ENCODE measurements around the gene TMEM179.

The TMEM179 gene

DNA sequence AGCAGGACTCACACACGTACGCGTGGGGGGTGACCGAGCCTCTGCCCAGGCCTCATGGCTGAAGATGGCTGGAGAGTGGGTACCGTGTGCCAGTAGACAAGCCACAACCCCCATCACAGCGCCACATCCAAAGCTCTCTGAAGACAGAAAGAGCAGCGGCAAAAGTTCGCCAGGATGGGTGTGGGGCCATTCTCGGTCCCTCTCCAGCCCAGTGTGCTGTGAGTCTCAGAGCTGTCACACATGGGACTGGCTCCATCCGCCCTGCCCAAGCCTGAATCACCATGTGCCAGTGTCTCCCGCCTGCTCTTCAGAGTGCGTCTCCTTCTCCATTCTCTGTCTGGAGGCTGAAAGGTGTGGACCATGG is 5.7 kb downstream of the TMEM179 start:
- no peak for DNase-seq (ENCODE audit: low spot score)

DNA sequence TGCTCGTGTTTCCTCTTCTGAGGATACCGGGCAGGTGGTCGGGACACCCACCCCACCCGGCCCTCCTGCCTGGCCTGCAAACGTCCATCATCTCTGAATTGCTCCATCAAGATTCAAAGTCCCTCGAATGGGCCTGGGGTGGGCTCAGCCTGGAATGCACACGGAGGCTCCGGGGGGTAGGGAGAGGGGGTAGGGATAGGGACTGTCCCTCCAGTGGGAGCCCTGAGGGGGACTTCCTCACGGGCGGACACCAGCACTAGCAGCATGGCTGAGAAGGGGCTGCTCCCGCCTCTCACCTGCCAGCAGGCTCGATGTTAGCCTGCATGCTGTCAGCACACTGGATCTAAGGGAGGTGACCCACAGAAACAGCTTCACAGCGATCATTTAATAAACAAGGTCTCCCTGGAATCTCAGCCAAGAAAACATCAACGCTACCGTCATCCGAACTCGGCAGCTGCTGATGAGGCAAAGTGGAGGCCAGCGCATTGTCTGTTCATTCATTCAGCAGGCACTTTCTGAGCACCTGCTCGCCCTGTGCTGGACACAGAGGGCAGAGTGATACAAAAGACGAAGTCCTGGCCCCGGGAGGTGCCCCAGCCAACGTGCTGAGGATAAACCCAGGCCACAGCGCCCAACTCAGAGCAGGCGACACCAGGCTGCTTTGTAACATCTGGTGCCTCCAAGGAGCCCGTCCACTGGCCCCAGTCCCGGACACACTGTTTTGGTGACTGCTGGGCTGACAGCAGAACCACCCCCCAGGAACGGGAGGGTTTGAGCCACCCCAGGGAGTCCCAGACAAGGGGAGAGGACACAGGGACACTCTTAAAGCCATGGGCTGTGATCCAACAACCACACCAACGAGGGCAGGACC is 6.3 kb downstream of the TMEM179 start:
- no peak for DNase-seq (ENCODE audit: low spot score)

DNA sequence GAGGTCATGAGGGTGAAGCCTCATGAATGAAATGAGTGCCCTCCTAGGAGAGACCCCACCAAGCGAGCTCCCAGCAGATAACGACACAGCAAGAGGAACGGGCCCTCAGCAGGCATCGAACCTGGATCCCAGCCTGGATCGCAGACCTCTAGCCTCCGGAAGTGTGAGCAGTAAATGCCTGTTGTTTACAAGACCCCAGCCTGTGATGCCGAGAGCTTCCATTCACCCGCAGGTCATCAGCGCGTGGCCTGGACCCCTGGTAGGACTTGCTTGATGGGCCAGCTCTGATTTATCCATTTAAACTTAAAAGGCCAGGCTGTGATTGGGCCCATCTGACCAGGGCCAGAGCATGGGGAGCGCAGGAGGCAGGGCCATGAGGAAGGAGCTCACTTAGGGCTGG is 7.0 kb downstream of the TMEM179 start:
- DNase-seq (ENCODE audit: low spot score): no peak

DNA sequence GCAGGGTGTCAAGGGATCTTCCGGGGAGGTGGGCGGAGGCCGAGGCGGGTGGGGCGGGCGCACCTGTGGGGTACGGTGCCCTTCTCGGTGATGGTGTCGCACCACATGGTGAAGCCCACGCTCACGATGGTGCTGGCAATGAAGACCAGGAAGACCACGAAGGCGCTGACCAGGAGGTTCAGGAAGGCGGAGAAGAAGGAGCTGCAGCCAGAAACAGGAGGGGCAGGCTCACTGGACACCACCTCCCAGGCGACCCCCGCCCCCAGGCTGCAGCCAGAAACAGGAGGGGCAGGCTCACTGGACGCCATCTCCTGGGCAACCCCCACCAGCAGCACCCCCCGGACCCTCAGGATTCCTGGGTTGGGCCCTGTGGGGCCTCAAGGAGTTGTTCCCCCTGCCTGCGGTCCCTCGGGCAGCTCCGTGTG is 7.6 kb downstream of the TMEM179 start:
- no peak for DNase-seq (ENCODE audit: low spot score)

DNA sequence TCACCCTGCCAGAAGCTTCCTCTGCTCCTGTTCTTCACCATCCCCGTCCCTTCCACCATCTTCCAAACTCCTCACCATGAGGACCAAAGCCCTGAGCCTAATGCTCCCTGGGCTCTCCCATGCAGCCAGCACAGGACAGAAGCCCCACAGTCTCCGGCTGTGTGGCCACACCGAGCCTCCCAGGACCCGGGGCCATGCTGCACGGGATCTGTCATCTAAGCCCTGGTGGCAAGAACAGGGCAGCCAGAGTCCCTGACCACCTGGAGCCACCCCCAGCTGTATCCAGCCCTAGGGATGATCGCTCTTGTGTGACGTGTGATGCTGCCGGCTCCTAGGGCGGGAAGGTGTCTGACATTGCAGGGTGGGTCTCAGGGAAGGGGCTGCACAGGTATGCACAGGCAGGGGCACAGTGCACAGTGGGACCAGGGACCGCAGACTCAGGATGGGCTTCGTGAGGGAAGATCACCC is 8.1 kb downstream of the TMEM179 start:
- no peak for DNase-seq (ENCODE audit: low spot score)

DNA sequence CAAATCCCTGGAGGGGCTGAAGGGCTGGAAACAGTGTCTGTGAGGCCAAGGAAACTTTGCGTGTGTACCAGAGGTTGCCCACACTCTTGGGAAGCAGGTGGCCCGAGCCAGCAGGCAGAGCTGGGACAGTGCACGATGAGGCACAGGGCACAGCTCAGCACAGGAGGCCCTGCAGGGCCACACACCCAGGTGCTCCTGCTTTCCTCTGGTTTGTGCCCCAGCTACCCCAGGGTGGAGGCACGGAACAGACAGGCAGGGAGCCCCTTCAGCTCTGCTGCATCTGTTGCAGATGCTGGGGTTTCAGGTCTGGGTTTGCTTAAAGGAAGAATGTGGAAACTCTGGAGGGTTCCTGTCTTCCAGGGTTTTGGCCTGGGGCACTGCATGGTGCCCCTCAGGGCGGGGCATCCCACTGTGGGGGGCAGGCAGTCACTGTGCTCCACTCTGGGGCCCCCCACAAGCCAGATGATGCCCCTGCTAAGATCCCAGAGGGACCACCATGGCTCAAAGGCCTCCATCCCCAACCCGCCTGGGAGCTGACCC is 8.6 kb downstream of the TMEM179 start:
- no peak for DNase-seq (ENCODE audit: low spot score)

DNA sequence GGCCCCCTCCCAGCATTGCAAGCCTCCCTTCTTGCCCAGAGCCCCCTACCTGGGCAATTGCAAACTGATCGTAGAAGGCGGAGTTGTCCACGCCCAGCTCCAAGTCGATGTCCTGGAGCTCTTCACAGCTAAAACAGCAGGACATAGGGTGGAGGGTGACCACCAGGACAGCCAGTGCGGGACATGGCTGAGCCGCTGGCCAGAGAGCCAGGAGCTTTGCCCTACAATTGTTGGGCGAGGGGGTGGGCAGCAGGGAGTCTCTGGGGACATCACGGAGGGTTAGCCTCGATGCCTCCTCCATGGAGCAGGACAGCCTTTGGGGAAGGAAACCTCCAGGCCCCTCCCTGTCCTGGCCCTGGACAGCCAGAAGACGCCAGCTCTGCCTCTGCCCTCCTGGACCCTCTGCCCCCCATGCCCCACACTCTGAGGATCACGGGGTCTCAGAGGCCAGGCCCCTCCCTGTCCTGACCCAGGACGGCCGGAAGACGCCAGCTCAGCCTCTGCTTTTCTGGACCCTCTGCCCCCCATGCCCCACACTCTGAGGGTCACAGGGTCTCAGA is 9.4 kb downstream of the TMEM179 start:
- no peak for DNase-seq (ENCODE audit: low spot score)

DNA sequence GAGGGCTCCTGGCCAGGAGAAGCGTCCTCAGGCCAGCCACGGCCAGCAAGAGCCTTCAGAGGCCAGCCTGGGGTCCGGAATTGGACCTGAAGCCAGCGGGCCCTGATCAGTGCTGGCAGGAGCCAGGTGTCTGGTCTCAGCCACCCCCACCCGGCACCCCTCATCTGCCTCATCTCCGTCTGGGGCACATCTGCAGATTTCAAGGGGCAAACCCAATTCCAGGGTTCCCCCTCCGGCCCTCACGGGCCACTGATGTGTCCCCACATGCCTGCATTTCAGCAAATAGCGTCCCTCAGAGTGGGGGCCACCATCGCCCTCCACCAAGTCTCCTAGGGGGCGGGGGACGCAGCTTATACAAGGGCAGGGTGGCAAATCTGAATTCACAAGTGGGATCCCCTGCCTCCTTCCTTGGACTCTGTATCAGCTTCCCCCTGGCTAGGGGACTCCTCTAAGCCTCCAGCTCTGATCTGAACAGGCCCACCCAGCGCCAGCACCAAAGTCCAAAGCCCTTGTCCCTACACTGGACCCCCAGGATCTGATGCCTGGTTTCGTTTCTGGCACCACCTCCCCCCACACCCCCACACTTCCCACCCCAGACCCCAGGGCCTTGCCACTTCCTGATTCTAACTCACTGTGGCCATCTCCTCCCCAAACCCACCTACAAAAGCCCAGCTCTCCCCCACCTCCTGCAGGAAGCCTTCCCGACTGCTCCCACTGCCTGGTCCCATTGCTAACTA is 10.1 kb downstream of the TMEM179 start:
- no peak for DNase-seq (ENCODE audit: low spot score)

DNA sequence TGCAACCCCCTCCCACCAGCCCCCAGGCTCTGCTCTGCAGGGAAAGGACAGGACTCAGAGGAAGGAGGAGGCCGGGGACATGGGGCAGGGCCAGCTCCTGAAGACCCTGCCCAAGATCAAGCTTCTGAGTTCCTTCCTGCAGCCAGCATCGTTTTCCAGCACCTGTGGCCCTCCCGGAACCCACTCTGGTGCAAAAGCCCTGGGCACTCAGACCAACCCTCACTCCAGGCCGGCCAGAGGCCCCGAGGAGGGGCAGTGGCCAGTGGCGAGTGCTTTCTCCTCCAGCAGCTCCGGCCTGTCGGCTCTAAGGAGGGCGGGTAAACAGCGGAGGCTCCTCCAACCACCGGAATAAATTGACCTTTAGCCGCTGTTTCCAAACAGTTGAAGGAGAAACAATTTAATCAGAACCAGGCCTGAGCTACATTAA is 10.8 kb downstream of the TMEM179 start:
- no peak for DNase-seq (ENCODE audit: low spot score)

DNA sequence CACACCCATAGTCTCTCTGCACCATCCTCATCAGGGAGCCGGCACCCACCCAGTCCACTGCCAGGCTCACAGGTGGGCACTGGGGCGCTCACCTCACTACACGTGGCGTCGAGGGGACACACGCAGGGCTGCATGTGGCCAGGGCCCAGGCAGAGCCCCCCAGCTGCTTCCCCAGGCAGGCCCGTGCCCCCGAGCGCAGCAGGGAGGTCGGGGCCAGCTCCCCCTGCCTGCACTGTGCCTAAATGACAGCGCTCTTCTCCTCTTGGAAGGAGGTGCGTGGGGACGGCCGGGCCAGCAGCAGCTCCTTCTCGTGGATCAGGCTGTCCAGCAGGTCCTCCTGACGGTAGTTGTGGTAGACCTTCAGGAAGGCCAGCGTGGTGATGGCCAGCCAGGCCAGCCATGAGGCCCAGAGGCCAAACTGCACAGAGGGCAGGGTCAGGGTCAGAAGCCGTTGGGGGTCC is 11.3 kb downstream of the TMEM179 start:
- DNase-seq (ENCODE audit: low spot score): peak; percentile 81

DNA sequence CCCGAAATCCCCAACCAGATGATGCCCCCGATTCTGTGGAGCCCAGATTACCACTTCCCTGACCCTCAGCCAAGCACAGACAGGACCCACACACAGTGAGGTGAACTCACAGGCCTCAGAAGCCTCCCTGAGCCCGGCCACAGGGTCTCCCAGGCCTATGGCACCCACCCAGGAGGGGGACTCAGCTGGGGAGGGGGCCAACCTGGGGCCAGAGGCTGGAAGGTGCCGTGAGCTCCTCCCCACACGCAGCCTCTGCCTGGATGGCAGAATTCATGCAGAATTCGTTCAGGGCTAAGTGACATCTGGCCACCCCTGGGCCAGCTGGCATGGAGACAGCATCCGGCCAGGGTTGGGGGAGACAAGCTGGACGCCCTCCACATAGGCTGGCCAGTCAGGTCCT is 11.8 kb downstream of the TMEM179 start:
- DNase-seq (ENCODE audit: low spot score): no peak

DNA sequence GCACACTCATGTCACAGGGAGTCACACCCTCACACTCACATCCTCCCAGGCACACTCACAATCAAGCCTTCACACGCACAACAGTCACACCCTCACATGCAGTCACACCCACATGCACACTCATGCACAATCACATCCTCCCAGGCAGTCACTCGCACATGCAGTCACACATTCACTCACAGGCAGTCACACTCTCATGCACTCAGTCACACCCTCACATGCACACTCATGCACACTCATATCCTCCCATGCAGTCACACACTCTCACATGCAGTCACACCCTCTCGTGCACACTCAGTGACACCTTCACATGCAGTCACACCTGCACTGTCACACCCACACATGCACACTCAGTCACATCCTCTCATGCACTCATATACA is 12.3 kb downstream of the TMEM179 start:
- DNase-seq (ENCODE audit: low spot score): no peak

DNA sequence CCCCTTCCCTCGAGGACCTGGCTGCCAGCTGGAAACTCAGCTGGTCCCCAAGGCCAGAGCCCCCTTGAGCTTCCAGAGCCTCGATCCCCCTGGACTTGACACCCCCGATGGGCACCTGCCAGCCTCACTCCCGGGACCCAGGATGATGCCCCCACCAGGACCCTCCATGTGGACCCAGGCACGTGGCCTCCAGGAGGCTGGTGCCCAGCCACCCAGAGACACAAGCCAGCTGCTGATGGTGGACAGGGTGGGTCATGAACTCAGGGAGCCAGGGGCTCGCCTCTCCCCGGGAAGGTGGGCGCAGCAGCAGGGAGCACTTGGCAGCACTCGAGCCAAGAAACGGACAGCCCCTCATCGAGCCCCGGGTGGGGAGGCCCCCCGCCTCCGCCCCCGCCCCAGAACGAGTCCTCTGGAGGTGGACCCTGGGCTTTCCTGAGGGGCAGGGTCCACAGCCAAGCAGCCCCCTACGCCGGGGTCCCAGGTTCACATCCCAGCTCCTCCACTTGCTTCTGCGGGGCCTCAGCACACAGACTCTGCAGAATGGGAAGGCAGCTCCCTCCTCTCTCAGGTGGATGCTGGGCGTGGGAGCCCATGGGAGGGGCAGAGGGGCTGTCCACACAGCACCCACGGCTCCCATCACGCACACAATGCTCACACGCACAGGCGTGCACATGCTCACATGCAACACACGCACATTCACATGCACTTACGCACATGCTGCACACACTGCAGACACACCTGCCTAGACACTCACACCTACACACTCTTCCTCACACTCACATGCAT is 12.9 kb downstream of the TMEM179 start:
- DNase-seq (ENCODE audit: low spot score): no peak

DNA sequence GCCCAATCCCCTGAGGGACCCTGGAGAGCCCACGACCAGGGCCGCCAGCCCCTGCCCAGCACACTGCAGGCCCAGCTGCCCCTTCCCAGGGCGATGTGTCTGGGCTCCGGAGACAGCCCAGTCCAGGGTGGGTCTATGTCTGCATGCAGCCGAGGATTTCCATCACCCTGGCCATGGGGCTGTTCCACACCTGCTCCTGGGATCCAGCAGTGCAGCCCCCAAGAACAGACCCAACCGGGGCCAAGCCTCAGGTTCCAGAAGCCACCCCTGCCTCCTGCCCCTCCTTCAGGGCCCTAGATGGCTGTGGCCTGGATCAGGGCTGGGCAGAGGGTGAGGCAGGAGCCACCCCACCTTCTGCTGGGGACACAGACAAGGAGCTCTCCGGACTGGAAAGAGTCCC is 13.5 kb downstream of the TMEM179 start:
- DNase-seq (ENCODE audit: low spot score): no peak

DNA sequence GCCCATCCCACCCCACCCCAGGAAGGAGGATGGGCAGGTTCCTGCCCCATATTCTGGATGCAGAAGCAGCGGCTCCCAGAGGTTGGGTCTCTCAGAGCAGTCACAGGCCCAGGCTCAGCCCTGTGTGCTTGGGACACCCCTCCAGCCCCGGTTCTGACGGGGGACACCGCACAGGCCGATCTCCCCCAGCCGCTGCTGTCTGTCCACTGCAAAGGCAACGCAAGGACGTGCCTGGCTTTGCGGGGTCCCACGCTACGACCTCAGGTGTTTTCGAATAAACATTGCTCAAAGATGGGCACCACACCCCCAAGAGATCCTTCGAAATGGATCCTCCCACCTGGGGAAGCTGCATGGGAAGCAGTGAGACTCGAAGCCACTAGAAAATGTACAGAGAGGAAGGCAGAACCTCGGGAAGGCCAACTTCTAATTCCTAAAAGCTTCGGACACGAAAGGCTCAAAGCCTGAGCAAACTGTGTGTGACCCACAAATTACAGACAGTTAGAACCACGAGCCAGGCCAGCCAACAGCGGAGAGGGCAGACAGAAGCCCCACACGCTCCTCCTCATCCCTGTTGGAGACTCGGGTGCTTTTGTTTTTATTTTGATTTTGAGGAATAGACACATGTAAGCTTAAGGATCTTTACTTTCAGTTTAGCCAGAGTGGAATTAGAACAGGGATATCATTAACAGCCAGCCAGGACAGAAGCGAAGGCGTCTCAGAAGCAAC is 14.2 kb downstream of the TMEM179 start:
- no peak for DNase-seq (ENCODE audit: low spot score)

DNA sequence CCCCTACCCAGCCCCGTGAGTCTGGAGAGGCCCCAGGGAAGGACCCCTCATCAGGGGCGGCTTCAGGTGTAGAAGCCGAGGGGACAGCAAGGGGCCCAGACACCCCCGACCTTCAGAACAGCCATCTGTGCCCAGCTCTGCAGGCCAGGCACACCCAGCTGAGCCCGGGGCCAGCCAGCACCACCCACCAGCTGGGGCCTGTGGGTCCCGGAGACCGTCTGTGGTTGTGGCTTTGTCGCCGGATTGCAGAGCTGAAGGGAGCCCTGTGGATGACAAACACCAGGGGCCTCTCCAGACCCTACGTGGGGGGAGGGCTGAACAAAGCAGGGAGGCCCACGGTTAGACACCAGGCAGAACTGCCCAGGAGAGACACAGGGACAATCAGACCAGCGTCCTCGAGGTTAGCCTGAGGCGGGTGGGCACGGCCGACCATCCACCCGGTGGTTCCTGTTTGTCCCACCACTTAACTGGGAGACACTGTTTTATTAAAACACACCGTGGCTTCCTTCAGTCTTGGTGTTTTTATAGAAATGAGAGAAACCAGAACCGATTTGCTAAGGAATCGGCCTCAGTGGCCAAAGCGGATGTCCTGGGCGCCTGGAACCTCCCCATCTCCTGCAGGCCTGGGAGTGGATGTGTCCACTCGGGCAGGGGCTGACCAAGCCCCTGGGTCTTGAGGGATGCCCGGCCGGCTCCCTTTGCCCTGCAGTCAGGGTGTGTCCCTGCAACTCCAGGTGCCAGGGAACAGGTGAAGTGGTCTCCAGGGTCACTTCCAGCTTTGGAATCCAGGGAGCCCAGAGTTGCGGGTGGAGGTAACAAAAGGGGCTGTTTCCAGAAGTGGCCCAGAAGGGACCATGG is 15.0 kb downstream of the TMEM179 start:
- no peak for DNase-seq (ENCODE audit: low spot score)

DNA sequence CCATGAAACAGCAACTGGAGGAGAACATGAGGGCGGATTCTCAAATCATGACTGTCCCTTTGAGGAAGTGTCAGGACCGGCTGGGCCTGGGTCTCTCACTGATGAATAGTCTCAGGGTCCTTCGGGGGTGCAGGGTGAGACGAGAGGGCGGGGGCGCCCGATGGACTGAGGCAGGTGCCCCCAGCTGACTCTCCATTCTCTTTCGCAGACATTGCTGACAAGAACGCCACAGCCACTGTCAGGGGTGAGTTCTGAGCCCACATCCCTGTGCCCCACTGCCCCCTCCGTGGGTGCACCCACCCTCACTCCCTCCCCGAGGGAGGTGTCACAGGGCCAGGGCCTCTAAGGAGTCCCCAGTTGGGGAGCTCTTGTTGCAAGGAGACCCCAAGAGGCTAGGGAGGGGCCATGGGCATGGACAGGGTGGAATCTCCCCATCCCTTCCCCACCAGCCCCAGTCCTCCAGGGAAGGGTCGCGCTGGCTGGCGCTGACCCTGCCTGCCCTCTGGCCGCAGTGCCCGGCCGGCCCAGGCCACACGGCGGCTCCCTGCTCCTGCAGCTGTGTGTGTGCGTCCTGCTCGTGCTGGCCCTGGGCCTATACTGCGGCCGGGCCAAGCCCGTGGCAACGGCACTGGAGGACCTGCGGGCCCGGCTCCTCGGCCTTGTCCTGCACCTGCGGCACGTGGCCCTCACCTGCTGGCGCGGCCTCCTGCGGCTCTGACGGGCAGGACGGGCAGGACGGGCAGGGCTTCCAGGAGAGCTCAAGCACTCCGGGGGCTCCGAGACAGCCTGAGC is 16.3 kb downstream of the TMEM179 start:
- no peak for DNase-seq (ENCODE audit: low spot score)

DNA sequence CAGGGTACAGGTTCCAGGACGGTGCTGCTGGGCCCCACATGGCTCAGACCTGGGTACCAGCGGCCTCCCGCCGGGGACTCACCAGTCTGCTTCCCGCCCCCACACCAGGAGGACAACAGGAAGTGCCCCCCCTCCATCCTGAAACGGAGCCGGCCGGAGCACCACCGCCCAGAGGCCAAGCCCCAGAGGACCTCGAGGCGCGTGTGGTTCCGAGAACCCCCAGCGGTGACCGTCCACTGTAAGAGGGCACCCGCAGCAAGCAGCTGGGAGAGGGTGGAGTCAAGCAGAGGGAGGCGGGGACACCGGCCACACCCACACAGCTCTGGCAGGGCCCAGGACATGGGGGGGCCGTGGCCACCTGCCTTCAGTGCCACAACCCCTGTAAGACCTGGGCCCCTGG is 16.9 kb downstream of the TMEM179 start:
- peak; percentile 63 for DNase-seq (ENCODE audit: low spot score)
